Epithelial cell of esophagus (primary cell): ENCODE data around the gene TPM2.

Experiments
- DNase-seq: peaks from one replicate; pipeline ENCODE4 v3.0.0; 2010; ENCODE audit warnings: low read depth
- H3K4me3 ChIP-seq: 2 replicates; pipeline ENCODE4 v1.5.1; 2011; ENCODE audit warnings: mild to moderate bottlenecking, low read length, control low read depth
- CTCF ChIP-seq: IDR thresholded peaks from 2 replicates; pipeline ENCODE4 v1.5.1; 2011; ENCODE audit warnings: low read depth, mild to moderate bottlenecking, low read length, control low read depth, inconsistent platforms; ENCODE audit not compliant: insufficient read depth; ENCODE audit errors: missing control alignments

The TPM2 gene

DNA sequence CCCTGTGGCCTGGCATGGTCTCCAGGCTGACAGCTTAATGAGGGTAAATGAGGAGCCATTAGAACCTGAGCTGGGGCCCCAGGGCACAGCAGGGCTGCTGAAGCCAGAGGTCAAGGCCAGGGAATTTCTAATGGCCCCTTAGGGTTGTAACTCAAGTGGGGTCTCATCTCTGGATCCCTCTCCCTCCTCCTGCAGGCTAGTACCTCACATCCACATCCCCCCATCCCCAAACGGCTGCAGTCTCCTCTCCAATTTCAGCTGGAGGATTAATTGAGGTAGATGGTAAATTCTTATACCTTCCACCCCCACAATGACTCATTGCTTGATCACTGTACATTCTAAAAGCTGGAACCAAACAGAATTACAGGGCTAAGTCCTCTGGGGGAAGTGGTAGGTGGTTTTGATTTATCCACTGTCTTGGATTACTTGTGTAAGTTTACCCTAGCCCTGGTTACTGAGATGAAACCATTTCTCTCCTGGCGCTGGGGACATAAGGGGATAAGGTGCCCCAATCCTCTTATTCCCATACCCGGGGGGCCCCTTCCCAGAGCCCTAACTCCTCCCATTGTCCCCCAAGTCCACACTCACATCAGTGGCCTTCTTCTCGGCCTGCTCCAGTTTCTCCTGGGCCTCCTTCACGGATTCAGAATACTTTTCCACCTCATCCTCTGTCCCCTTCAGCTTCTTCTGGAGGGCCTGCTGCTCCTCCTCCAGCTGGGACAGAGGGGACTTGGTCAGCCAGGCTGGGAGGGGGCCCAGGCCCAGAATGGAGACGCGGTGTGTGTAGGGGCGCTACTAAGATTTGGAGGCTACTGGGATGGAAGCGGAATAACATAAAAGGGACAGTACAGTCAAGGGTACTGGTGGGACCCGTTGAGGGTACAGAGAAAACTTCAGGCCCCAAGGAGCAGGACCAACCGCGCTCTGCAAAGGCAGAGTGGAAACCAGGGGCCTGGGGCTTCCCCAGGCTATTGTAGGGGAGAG, 875 bp downstream of the TPM2 start:
- peak overlapping the region; percentile 58 for H3K4me3 ChIP-seq
- DNase-seq, result peak; percentile 82
- TF ChIP-seq CTCF, result no peak

GRCh38 chr9:35687972-35688557, 1.7 kb downstream of the TPM2 start:
- H3K4me3 ChIP-seq, result peak overlapping the region; percentile 6
- TF ChIP-seq CTCF, result no peak

GRCh38 chr9:35687306-35687705, 2.4 kb downstream of the TPM2 start:
- no peak for TF ChIP-seq CTCF
- no peak overlapping the region for H3K4me3 ChIP-seq

More at GRCh38 chr9:35687972-35688557, 1.7 kb downstream of the TPM2 start:
- no peak for DNase-seq

DNA sequence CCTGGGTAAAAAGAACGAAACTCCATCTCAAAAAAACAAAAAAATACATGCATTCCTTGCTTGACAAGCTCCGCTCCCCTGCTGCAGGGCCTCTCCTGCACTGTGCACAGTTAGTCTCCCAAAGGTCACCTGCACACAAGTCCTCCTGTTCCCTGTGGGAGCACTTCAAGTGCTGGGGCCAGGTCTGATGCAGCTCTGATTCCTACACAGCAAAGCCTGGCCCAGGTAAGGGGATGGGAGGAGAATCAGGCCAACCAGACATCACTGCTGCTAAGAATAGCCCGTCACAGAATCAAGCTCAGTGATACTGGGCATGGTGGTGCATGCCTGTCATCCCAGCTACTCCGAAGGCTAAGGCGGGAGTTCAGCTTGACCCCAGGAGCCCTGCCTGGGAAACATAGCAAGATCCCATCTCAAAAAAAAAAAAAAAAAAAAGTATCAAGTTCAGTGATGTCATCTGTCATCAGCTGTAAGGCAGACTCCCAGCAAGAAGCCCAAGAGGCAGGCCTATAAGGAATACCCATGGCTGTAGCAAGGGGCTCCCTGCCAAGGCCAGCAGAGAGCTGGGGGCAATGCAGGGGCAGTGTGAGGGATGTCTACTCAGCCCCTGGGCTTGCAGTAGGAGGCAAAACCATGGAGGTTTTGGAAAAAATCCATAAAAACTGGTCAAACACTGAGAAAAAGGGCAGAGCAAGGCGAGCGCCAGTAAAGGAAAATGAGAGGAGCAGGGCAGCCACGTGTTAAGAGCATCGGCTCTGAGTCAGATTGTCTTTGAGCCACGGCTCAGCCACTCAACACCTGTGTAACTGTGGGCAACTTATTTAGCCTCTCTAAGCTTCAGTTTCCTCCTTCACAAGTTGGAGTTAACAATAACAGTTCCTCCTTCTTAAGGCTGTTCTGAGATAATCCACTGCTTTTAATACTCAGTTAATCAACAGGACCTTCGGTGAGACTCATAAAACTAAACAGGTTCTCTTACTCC, 3.2 kb downstream of the TPM2 start:
- no peak overlapping the region for H3K4me3 ChIP-seq
- no peak for DNase-seq
- TF ChIP-seq CTCF, result no peak

More at GRCh38 chr9:35687306-35687705, 2.4 kb downstream of the TPM2 start:
- no peak for DNase-seq

DNA sequence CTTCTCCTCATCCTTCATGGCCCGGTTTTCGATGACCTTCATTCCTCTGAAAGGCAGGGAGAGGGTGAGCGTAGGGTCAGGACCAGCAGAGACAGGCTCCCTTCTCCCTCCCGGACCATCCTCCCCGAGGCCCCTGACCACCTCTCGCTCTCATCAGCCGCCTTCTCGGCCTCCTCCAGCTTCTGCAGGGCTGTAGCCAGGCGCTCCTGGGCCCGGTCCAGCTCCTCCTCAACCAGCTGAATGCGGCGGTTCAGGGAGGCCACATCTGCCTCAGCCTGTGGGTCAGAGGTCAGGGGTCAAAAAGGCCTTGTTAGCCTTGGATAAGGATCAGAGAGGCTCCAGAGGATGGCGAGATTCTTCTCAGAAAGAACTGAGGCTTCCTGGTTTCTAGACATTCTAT, 4.2 kb downstream of the TPM2 start:
- no peak for TF ChIP-seq CTCF
- no peak for DNase-seq
- H3K4me3 ChIP-seq, result no peak overlapping the region

DNA sequence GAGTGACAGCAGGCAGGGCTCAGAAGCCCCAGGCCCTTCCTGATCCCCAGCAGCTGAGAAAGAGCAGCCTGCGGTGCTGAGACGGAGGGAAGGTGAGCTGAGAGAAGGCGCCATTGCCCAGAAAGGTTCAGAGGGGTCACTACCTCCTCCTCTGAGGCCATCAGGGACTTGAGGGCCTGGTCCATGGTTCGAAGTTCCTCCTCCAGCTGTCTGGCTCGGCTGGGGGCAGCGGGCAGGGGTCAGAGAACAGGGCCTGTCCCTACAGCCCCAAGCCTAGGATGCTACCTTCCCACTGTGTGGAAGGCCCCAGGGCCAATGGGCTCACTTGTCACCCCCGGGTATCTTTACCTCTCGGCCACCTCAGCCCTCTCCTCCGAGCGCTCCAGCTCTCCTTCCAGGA, 4.8 kb downstream of the TPM2 start:
- H3K4me3 ChIP-seq, result no peak overlapping the region
- DNase-seq, result no peak
- no peak for TF ChIP-seq CTCF
